ENCODE measurements around the gene AFG1L.

DNA sequence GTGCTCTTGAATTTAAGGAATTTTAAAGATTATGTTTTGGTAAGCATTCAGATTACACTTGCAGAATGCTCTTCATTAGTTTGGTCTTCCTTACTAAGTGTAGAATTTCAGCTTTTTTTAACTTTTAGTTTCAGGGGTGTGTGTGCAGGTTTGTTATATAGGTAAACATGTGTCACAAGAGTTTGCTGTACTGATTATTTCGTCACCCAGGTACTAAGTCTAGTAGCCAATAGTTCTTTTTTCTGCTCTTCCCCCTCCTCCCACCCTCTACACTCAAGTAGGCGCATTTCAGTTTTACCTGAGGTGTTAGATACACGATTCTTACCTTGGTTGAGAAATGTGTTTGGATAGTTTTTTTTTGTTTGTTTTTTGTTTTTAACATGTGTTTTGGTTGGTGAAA, 68.3 kb downstream of the AFG1L start:
- TF ChIP-seq TAF1 (IDR thresholded peaks at IDR 0.05; ENCODE audit: borderline replicate concordance, low read depth, low read length) = no peak
- TF ChIP-seq POLR2AphosphoS5 (IDR thresholded peaks at IDR 0.05; ENCODE audit: low read depth, low read length) = no peak
- TF ChIP-seq POLR2A (IDR thresholded peaks at IDR 0.05; ENCODE audit: low read depth, low read length) = no peak
